Kasumi-1 (cell line): ENCODE measurements around the gene BAZ1B.
A peak's percentile ranks its signal among the peaks of the same experiment; 100 is the strongest.
"Not testable (repeated sequence)": the region's sequence is repeated elsewhere in the genome, so short reads cannot be mapped to it uniquely, and the experiment has no call there.

Source experiments
- DNase-seq, 2 experiments: peaks; one replicate each; lab custom pipeline; 2025; lab: John Stamatoyannopoulos, UW

Gene BAZ1B

DNA sequence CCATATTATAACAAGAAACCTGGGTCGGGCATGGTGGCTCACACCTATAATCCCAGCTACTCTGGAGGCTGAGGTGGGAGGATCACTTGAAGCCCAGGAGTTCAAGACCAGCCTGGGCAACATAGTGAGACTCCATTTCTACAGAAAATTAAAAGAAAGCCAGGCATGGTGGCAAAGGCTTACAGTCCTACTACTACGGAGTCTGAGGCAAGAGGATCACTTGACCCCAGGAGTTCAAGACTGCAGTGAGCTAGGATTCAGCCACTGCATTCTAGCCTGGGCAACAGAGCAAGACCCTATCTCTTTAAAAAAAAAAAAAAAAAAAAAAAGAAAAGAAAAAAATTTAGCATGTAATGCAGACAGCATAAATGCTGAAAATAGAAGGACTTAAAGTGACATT is 16.4 kb upstream of the BAZ1B start:
- not testable (repeated sequence) for DNase-seq

DNA sequence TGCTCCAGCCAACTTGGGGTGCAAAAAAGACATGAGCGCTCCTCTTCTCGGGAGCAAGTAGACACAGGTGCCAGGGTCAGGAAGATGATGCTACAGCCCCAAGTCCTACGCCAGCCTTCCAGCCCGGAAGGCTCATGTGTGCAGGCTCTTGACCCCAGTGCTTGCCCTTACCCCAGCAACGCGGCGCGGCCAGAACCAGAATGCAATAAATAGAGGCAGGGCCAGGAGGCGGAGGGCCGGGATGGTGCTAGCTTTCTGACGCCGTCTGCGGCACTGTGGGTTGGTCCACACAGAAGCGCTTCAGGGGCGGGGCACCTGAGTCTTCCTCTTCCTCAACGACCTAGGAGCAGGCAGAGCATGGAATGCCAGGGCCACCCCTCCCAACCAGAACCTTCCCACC is 15.0 kb upstream of the BAZ1B start:
- DNase-seq: no peak

DNA sequence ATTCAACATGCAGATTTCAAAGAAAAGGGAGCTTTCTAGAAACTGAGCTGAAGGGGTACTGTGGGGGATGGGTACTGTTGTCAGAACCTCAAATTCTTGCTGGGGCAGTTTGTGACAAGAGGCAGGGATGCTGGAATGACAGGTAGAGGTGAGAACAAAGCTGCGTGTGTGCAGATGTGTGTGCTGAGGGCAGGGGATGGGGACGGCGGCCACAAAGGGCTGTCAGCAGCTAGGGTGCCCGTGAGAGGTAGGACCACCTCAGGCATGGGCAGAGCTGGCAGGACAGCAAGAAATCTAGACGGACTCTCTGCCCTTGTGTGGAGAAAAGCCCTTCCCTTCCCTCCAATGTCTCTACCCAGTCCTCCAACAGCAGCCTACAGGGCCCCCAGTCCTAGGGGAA is 14.4 kb upstream of the BAZ1B start:
- DNase-seq: no peak

DNA sequence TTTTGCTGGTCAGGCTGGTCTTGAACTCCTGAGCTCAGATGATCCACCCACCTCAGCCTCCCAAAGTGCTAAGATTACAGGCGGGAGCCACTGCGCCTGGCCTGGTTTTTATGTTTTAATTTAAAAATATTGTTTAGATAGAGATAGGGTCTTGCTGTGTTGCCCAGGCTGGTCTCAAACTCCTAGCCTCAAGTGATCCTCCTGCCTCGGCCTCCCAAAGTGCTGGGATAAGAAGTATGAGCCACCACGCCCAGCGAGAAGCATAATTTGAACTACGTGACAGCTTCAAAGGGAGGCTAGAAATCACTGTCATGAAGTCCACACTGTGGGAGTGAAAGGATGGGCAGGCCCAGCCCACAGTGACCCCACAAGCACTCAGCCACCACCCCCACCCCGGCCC is 13.8 kb upstream of the BAZ1B start:
- DNase-seq: not testable (repeated sequence)

DNA sequence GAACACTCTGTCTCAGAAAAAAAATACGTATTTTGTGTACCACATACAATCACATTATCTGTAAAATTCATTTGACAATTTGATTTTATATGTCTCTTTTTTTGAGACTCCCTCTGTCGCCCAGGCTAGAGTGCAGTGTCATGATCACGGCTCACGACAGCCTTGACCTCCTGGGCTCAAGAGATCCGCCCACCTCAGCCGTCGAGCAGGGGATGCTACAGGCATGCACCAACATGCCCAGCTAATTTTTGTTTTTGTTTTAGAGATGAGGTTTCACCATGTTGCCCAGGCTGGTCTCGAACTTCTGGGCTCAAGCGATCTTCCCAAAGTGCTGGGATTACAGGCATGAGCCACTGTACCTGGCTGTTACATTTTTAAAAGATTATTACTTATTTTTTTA is 11.6 kb upstream of the BAZ1B start:
- no peak for DNase-seq

DNA sequence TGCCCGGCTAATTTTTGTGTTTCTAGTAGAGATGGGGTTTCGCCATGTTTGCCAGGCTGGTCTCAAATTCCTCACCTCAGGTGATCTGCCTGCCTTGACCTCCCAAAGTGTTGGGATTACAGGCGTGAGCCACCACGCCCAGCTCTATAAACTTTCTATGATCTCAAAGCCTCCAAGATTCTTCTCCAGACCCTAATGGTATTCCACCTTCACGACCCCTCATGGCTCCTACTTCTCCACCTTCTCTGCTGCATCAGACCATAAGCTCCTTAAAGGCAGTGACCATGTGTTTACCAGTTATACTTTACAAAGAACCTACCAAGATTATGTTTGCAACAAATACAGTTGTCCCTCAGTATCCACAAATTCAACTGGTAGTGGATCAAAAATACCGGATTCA is 10.1 kb upstream of the BAZ1B start:
- DNase-seq: no peak

DNA sequence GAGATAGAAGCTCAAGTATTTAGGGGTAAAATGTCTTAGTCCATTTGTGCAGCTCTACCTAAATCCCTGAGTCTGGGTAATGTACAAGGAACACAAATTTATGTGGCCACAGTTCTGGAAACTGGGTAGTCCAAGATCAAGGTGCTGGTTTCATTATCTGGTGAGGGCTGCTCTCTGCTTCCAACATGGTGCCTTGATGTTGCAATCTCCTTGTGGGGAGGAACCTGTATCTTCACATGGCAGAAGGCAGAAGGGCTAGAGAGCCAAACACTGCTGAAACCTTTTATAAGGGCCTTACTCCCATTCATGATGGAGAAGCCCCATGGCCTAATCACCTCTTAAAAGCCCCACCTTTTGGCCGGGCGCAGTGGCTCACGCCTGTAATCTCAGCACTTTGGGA is 8.7 kb upstream of the BAZ1B start:
- no peak for DNase-seq

DNA sequence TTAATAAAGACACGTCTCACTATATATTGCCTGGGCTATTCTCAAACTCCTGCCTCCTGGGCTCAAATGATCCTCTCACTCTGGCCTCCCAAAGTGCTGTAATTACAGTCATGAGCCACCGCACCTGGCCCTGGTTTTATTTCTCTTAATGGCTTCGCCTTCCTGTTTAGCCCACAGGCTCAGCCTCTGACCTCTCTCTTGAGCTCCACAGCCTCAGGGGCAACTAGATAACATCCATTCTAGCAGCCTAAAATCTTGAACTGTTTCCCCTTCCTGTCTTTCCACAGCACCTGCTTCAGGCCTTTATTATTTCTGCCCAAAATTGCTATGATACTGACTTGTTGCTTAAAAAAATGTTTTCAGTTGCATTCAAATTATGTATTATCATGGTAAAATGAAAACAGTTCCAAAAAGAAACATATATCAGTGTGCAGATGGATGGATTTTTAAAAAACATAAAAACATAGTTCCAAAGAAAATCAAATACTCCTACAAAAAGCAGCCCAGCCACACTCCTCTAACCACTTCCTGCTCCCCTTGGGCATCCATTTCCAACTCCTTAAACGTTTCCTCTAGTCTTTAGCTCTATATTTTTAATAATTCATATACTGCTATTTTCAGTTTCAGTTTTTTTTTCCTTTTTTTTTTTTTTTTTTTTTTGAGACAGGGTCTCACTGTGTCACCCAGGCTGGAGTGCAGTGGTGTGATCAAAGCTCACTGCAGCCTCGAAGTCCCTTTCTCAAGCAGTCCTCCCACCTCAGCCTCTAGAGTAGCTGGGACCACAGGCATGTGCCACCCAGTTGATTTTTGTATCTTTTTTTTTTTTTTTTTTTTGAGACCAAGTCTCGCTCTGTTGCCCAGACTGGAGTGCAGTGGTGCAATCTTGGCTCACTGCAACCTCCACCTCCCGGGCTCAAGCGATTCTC is 5.1 kb upstream of the BAZ1B start:
- DNase-seq: peak; percentile 56

DNA sequence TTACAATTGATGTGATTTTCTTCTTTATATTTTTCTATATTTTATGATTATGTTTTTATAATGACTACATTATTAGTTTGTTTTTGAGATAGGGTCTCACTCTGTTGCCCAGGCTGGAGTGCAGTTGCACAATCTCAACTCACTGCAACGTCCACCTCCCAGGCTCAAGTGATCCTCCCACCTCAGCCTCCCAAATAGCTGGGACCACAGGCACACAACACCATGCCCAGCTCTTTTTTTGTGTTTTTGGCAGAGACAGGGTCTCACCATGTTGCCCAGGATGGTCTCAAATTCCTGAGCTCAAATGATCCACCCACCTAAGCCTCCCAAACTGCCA is 4.0 kb upstream of the BAZ1B start:
- not testable (repeated sequence) for DNase-seq

DNA sequence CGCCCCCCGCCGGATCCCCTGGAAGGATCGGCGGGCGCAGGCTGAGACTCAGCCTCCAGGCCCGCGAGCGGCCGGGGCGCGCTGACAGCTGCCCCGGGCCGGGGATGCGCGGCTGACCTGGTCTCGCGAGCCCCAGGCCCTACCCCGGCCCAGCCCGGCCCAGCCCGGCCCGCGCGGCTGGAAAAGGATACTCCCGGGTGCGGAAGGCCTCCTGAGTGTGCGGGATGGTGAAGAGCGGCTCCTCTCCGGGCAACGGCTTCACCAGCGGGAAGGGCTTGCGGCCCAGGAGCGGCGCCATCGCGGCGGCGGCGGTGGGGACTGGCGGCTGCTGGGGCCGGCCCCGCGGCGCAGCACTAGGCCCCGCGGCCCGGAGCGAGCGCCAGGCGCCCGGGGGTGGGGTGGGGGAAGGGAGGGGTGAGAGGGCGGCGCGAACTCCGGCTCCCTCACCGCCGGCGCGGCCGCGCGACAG is 423 bp downstream of the BAZ1B start:
- peak in 1 of 2 experiments; percentile 54 for DNase-seq

DNA sequence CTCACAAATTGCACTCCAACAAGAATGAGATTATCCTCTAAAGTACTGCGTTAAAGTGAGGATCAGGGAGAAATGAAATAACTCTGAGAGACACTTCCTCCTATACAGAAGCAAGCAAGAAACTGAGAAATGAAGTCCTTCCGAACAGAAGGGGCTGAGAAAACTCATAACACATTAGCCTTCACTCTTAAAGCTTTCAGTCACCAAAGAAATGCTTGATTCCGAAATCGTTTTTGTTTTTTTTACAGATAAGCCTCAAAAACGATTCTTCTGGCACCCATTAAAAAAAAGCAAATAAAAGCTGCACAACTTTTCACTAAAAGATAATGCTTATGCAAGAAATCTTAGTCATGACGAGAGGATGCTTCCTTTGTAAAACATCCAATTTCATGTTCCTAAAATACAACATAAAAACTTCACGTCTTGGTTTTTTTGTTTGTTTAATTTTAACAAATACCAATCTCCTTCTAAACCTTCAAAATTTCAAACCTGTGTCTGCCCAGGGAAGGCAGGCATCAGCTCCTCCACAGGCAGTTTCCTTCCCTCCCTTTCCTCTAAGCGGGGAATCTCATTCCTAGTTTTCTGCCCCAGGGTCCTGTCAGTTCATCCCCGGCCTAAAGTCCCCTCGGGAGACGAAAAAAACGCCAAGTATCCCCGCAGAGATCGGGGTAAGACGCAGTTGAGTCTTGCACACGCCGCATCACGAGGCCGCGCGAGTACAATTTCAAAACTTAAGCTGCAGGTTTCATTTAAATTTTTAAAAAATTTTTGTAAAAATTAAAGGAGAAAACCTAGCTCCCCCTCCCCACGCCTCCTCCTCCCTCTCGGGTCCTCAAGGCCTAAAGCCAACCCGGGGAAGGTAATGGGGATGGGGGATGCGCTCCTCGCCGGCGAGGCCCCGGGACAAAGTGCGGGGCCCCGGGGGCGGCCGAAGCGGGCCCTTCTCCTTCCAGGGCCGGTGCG is 1.1 kb downstream of the BAZ1B start:
- DNase-seq: peak; percentile 28 to 32

DNA sequence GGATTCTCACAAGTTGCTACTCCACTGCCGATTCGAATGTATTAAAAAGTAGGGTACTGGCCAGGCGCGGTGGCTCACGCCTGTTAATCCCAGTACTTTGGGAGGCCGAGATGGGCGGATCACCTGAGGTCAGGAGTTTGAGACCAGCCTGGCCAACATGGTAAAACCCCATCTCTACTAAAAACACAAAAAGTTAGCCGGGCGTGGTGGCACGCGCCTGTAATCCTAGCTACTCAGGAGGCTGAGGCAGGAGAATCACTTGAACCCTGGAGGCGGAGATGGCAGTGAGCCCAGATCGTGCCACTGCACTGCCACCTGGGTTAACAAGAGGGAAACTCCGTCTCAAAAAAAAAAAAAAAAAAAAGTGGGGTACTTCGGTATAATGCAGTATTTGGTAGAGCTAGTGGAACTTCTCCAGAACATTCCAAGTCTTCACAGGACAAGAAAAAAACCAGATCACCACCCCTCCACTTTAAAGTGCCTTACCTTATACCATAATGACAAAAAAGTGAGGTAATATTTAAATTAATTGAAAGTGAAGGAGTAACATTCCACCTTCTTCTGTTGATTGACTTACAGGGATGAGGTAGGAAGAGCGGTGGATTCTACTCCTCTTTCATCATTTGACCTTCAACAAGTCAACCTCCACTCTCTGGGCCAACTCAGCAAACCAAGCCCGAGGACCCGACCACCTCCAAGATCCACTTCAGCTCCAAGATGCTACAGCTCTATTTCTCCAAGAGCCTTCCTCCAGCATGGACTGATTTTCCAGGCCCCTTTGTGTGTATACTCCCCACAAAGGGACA is 2.0 kb downstream of the BAZ1B start:
- no peak for DNase-seq

DNA sequence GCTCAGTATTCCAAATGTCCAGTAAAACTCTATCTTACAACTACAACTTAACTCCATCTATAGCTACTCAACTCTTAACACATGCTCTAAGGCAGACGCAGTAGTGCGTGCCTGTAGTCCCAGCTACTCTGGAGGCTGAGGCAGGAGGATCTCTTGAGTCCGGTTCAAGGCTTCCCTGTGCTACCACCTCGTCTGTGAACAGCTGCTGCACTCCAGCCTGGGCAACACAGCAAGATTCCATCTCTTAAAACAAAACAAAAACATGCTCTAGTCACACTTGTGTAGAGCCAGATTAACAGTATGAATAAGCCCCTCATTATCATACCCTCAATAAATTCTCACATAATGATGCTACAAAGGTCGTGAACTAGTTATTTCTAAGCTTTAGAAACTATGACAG is 3.6 kb downstream of the BAZ1B start:
- DNase-seq: no peak

DNA sequence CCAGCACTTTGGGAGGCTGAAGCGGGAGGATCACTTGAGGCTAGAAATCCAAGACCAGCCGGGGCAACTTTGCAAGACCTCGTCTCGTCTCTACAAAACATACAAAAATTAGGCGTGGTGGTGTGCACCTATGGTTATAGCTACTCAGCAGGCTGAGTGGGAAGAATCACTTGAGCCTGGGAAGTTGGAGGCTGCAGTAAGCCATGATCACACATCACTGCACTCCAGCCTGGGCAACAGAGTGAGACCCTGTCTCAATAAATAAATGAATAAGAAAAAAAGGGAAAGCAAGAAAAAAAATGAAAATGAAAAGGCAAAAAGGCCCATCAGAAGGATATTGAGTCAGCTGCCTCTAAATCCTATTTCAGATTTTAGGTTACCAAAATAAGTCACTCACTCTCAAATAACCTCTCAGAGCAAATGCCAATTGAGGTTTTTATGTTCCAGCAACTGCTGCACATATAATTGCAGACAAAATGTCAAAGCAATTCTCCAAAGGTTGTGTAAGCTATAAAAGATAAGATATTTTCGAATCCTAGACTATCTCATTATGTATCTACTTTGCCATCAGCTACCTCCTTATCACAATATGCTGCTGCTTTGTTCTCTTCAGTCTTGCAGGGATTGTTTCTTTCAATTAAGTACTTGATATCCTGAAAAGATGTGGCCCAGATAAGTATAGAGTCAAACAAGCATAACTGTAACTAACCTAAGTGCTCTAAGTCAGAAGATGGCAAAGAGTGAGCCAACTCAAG is 4.7 kb downstream of the BAZ1B start:
- DNase-seq: no peak

DNA sequence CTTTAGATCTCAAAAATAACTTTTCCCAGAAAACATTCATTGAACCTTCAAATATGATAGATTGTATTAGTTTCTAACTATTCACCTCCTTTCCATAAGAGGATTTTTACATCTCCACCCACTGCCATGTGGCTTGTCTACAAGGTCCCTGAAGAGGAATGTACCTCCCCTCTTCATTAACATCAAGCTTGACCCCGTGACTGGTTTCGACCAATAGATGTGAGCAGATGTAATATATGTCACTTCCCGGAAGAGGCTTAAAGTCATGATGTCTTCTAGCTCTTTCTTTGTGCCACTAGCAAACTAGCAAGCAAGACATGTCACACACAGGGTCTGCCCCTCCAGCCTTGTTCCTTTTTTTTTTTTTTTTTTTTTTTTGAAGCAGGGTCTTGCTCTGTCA is 6.9 kb downstream of the BAZ1B start:
- DNase-seq: no peak

DNA sequence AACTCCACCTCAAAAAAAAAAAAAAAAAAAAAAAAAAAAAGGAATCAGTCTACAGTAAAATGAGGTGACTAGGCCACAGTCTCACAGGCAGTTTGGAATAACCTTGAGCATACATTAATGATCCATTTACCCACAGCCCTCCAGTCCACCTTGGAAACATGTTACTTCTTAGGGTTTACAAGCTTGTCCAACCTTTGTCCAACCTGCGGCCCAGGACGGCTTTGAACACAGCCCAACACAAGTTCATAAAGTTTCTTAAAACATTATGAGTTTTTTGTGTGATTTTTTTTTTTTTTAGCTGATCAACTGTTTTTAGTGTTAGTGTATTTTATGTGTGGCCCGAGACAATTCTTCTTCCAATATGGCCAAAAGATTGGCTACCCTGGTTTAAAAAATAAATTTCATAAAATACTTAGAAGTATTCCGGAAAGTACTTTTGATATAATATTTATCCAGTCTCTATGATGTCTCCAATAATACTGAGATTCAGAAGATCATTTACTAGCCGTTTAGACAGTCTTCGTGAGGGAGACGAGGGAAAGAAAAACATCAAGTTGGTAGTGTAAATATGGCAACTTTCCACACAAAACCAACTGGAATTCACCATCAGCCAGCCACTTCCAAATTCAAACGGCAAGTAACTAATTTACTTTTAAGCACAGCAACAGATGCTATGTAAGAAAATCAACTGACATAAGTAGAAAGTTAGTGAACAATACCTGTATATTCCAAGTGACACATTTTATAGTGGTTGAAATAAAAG is 9.9 kb downstream of the BAZ1B start:
- DNase-seq: no peak

DNA sequence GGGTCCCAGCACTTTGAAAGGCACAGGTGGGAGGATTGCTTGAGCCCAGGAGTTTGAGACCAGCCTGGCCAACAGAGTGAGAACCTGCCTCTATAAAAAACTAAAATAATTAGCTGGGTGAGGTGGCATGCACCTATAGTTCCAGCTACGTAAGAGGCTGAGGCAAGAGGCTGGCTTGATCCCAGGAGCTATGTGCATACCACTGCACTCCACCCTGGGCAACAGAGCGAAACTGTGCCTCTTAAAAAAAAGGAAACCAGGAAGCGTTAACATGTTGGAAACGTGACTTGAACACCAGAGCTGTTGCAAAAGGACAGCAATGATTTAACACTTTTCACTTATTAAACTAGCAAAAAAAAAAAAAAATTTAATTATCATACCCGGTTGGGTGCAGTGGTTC is 12.6 kb downstream of the BAZ1B start:
- DNase-seq: no peak

DNA sequence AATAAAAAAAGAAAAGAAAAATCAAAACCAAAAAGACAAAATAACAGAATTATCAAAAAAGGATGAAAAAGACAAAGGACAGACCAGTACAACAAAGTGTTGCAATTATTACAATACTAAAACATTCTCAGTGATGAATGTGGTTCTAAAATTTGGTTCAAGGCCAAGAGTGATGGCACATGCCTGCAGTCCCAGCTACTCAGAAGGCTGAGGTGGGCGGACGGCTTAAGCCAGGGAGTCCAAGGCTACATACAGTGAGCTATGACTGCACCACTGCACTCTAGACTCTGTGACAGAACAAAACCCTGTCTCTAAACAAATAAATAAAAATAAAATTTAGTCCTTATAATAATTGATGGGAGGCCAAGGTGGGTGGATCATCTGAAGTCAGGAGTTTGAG is 14.5 kb downstream of the BAZ1B start:
- no peak for DNase-seq

DNA sequence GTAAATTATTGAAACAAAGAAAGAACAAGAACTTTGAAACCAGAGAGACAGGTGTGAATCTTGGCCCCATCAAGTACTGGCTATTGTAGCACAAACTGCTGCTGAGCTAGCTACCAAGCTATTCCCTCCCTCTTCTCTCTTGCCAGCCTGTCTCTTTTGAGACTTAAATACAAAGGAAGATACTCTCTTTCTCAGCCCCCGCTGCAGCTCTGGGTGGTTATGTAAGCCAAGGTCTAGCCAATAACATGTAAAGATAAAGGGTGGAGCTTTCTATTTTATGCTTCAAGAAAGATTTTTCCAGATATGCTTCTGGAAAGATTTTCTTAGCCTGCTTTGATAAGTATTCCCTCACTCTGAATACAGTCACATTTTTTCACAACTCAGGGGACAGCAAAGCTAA is 17.2 kb downstream of the BAZ1B start:
- no peak for DNase-seq

DNA sequence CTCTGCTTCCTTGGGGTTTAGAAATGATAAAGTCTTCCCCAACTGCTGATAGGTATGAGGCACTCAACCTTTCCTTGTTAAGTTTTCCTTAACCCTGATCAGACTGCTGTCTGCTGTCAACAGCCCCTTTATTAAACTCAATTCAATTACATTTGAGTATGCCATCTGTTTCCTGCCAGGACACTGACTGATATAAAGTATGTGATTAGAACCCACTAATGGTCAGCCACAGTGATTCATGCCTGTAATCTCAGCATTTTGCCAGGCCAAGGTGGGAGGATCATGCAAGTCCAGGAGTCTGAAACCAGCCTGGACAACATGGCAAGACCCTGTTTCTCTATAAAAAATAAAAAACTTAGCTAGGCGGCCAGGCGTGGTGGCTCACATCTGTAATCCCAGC is 18.1 kb downstream of the BAZ1B start:
- no peak for DNase-seq

DNA sequence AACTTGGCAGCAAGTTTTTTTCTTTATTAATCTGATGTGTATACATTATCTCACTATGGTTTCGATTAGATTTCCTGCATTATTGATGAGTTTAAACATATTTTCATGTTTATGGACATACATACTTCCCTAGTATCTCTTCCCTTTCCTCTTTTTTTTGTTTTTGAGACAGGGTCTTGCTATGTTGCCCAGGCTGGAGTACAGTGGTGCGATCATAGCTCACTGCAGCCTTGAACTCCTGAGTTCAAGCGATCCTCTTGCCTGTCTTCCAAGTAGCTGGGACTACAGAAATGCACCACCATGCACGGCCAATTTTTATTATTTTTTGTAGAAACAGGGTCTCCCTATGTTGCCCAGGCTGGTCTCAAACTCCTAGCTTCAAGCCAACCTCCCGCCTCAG is 18.9 kb downstream of the BAZ1B start:
- no peak for DNase-seq
